Loucy (cell line): ENCODE results near the gene ERICH2.

Source experiments
- H2AFZ ChIP-seq: fragments of 200-600 bp; sonication (generic); 2 replicates; pipeline ENCODE4 v1.6.0; 2016; ENCODE audit warnings: antibody characterized with exemption, mild to moderate bottlenecking, low read length, moderate library complexity
- H3F3A ChIP-seq: fragments of 200-600 bp; 2 replicates; pipeline ENCODE4 v1.6.0; 2016; ENCODE audit warnings: antibody characterized with exemption, low read depth, mild to moderate bottlenecking
- H3K27me3 ChIP-seq: fragments of 200-600 bp; sonication (generic); 2 replicates; pipeline ENCODE4 v1.6.1; 2014; ENCODE audit warnings: low read length, mild to moderate bottlenecking; ENCODE audit not compliant: insufficient read depth, poor library complexity, severe bottlenecking
- H3K36me3 ChIP-seq: fragments of 200-600 bp; sonication (generic); 2 replicates; pipeline ENCODE4 v1.6.1; 2016; ENCODE audit warnings: low read length; ENCODE audit not compliant: insufficient read depth
- H3K4me1 ChIP-seq: fragments of 200-600 bp; sonication (generic); 2 replicates; pipeline ENCODE4 v1.5.1; 2014; ENCODE audit warnings: low read length, mild to moderate bottlenecking; ENCODE audit not compliant: insufficient read depth, poor library complexity, severe bottlenecking
- H3K4me2 ChIP-seq: fragments of 200-600 bp; sonication (generic); 2 replicates; pipeline ENCODE4 v1.6.0; 2014; ENCODE audit warnings: antibody characterized with exemption, low read length, low read depth, mild to moderate bottlenecking; ENCODE audit not compliant: poor library complexity, severe bottlenecking
- H3K4me3 ChIP-seq: fragments of 200-600 bp; sonication (generic); 2 replicates; pipeline ENCODE4 v1.5.1; 2014; ENCODE audit warnings: low read length, mild to moderate bottlenecking, mixed read lengths; ENCODE audit not compliant: poor library complexity, severe bottlenecking
- H3K79me2 ChIP-seq: fragments of 200-600 bp; sonication (generic); 2 replicates; pipeline ENCODE4 v1.6.1; 2014; ENCODE audit warnings: low read length; ENCODE audit not compliant: insufficient read depth
- H3K9ac ChIP-seq: fragments of 200-600 bp; sonication (generic); 2 replicates; pipeline ENCODE4 v1.6.0; 2014; ENCODE audit warnings: mild to moderate bottlenecking, low read depth, low read length, moderate library complexity; ENCODE audit not compliant: poor library complexity, severe bottlenecking
- H3K9me2 ChIP-seq: fragments of 200-600 bp; sonication (generic); replicated peaks from 2 replicates; pipeline ENCODE4 v1.6.1; 2016; ENCODE audit warnings: low read depth, low read length, mixed read lengths
- H3K9me3 ChIP-seq: fragments of 200-600 bp; sonication (generic); 2 replicates; pipeline ENCODE4 v1.6.1; 2014; ENCODE audit warnings: mild to moderate bottlenecking, antibody characterized with exemption, low read length, low read depth; ENCODE audit not compliant: insufficient read depth
- H4K20me1 ChIP-seq: fragments of 200-600 bp; sonication (generic); 2 replicates; pipeline ENCODE4 v1.6.0; 2014; ENCODE audit warnings: antibody characterized with exemption, low read length, mild to moderate bottlenecking; ENCODE audit not compliant: insufficient read depth, poor library complexity, severe bottlenecking
- EZH2phosphoT487 ChIP-seq: fragments of 200-600 bp; IDR thresholded peaks from 2 replicates; pipeline ENCODE4 v1.6.1; 2018; ENCODE audit warnings: antibody characterized with exemption, mild to moderate bottlenecking, moderate library complexity, borderline replicate concordance
- TF ChIP-seq, protein P1 (sequence below): fragments of 200-600 bp; sonication (generic); conservative IDR thresholded peaks from 2 replicates; pipeline ENCODE4 v1.5.1; 2014; ENCODE audit warnings: mild to moderate bottlenecking, antibody characterized with exemption, low read length

ERICH2 gene

DNA sequence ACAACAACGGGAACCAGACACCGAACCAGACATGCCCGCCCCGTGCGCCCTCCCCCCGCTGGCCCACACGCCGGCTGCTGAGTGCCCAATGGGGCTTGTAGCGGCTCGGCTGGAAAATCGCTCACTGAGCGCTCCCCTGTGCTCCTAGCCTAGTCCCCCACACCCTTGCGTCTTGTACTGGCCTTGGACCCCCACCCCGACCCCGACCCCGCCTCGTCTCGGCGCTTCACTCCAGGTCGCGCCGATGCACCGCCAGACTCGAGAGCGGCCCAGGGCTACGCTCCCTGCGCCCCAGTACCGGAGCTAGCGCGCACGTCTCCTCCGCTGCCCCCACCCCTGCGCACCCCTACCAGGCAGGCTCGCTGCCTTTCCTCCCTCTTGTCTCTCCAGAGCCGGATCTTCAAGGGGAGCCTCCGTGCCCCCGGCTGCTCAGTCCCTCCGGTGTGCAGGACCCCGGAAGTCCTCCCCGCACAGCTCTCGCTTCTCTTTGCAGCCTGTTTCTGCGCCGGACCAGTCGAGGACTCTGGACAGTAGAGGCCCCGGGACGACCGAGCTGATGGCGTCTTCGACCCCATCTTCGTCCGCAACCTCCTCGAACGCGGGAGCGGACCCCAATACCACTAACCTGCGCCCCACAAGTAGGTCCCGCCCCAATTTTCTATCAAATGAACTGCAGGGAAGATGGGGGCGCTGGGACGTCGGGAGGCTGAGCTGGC lies 48.0 kb downstream of the ERICH2 start:
- peaks cover 4% of the 10 kb centered on the region for H3K27me3 ChIP-seq
- peaks cover 8% of the 10 kb centered on the region for H3K4me1 ChIP-seq

DNA sequence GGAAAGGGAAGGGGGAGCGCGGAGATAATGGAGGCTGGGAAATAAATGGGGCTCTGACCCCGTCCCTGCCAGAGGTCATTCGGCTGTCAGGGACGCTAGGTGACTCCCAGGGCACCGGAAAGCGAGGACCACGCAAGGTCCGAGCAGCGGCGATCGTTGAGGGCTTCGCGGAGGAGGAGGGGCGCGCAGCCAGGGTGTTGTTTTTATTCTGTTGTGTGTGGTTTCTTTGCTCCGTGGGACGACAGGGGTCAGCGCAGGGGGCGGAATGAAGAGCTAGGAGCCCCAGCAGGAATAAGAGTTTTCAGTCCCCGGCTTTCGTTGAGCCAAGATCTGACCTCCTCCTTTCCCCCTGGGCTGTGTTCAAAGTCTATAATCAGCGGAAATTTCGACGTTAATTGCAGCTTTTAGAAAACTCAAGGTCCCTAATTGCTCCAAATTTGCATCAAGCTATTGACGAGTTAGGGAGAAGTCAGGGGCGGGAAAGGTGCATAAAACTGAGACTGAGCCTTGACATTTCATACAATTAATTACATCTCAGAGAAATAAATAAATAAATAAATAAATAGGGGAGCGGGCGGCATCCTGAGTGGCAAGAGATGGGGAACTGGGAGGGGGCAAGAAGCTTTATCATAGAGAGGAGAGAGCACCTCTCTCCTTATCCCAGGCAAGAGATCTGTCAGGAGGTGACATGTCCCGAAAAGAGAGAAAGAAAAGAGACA lies 48.7 kb downstream of the ERICH2 start:
- H3K9me2 ChIP-seq = no peaks in the 10 kb centered on the region
- TF ChIP-seq, protein P1, sequence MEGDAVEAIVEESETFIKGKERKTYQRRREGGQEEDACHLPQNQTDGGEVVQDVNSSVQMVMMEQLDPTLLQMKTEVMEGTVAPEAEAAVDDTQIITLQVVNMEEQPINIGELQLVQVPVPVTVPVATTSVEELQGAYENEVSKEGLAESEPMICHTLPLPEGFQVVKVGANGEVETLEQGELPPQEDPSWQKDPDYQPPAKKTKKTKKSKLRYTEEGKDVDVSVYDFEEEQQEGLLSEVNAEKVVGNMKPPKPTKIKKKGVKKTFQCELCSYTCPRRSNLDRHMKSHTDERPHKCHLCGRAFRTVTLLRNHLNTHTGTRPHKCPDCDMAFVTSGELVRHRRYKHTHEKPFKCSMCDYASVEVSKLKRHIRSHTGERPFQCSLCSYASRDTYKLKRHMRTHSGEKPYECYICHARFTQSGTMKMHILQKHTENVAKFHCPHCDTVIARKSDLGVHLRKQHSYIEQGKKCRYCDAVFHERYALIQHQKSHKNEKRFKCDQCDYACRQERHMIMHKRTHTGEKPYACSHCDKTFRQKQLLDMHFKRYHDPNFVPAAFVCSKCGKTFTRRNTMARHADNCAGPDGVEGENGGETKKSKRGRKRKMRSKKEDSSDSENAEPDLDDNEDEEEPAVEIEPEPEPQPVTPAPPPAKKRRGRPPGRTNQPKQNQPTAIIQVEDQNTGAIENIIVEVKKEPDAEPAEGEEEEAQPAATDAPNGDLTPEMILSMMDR = no peak
- no peak for TF ChIP-seq EZH2phosphoT487
- H3K79me2 ChIP-seq = no peaks in the 10 kb centered on the region
- H3K27me3 ChIP-seq = peaks cover 4% of the 10 kb centered on the region
- H3F3A ChIP-seq = no peaks in the 10 kb centered on the region
- H3K9me3 ChIP-seq = no peaks in the 10 kb centered on the region
- H3K9ac ChIP-seq = no peak overlapping the region
- H3K36me3 ChIP-seq = no peaks in the 10 kb centered on the region
- no peak overlapping the region for H2AFZ ChIP-seq
- H4K20me1 ChIP-seq = no peaks in the 10 kb centered on the region
- no peak overlapping the region for H3K4me3 ChIP-seq
- H3K4me2 ChIP-seq = no peak overlapping the region
- peaks cover 8% of the 10 kb centered on the region for H3K4me1 ChIP-seq

More for the DNA sequence above, 48.0 kb downstream of the ERICH2 start:
- Histone ChIP-seq H3K79me2 (no peaks in the 10 kb centered on the region), H3K9ac (no peak overlapping the region), H3K4me3 (no peak overlapping the region), H4K20me1 (no peaks in the 10 kb centered on the region), H3K36me3 (no peaks in the 10 kb centered on the region), H3K9me3 (no peaks in the 10 kb centered on the region), H3F3A (no peaks in the 10 kb centered on the region), H2AFZ (no peak overlapping the region), H3K4me2 (no peak overlapping the region), H3K9me2 (no peaks in the 10 kb centered on the region)
- no peak for TF ChIP-seq EZH2phosphoT487
- TF ChIP-seq, protein P1 = no peak

DNA sequence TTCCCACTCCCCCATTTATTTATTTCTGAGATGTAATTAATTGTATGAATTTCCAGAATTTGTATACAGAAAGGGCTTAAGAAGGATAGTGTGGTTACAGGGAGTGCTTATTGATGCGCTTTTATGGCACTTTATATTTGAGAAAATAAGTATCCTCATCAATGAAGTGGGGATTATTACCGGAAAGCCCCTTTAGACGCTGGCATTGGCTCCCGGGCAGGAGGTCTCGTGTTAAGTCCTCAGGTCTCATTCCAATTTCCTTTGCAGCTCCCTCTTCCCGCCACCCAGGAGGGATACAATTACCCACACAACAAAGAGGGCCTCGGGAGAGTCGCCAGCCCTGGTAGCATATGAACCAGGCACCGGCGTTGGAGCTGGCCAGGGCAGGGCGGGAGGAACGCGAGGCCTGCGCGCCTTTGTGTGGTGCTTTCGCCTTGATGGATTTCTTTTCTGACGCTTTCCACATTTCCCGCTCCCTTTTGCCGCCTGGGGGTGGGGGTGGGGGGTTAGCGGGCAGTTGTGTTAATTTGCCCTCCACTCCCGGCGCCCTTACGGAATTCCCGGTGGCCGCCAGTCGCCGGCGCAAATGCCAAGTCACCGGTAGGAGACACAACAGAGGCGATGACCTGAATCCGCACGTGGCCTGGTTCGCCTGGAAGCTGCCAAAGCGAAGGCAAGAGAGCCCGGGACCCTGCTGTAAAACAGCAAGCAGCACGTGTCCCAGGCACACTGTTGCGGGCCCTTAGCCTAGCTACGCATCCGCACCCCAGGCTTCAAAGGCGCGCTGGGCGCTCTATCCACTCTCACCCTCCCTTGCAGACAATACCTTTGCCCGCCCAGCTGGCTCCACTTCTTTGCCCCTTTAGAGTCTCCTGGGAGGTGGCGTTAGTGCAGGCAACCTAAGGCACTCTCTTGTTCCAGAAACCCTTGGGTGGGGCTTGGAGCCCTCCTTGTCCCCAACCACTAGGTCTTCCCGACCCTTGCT lies 49.8 kb downstream of the ERICH2 start:
- TF ChIP-seq, protein P1 = no peak
- Histone ChIP-seq H2AFZ (0 out of 2 replicates have a peak overlapping the region, but pooled peaks have one; percentile 11), H3K4me1 (peaks cover 11% of the 10 kb centered on the region), H3K9me3 (no peaks in the 10 kb centered on the region), H3K36me3 (no peaks in the 10 kb centered on the region), H3K79me2 (no peaks in the 10 kb centered on the region), H3K9me2 (no peaks in the 10 kb centered on the region), H3F3A (no peaks in the 10 kb centered on the region), H4K20me1 (no peaks in the 10 kb centered on the region), H3K9ac (no peak overlapping the region), H3K27me3 (peaks cover 4% of the 10 kb centered on the region), H3K4me3 (peak overlapping the region; percentile 43), H3K4me2 (peak overlapping the region; percentile 26)
